MG63 (cell line): ENCODE data around the gene CNTRL. TPM values are rescaled to one million over a fixed set of nuclear protein-coding genes. Genes with fewer than 3 reads are reported as not detected.
"Not testable (repeated sequence)": the region's sequence is repeated elsewhere in the genome, so short reads cannot be mapped to it uniquely, and the experiment has no call there.

ENCODE experiments used
- DNase-seq: peaks from one replicate; pipeline ENCODE4 v3.0.0-alpha.2; 2020
- H3K27me3 ChIP-seq: fragments of 250-450 bp; sonication (Bioruptor Pico); 2 replicates; pipeline ENCODE4 v1.5.1; 2020; ENCODE audit warnings: mild to moderate bottlenecking, moderate library complexity
- H3K36me3 ChIP-seq: fragments of 250-450 bp; sonication (Bioruptor Pico); 2 replicates; pipeline ENCODE4 v1.5.1; 2020; ENCODE audit warnings: mild to moderate bottlenecking, moderate library complexity
- H3K4me3 ChIP-seq: fragments of 250-450 bp; sonication (Bioruptor Pico); 2 replicates; pipeline ENCODE4 v1.5.1; 2020; ENCODE audit warnings: mild to moderate bottlenecking, moderate library complexity
- H3K9me3 ChIP-seq: fragments of 250-450 bp; sonication (Bioruptor Pico); 2 replicates; pipeline ENCODE4 v1.5.1; 2020; ENCODE audit warnings: mild to moderate bottlenecking, moderate library complexity
- total RNA-seq: library from RNA; depleted of rRNA; stranded (reverse); fragments of >200 nt; shearing (Covaris generic); gene quantifications from 2 replicates; pipeline ENCODE4 v1.2.3, GENCODE V29; 2014; ENCODE audit warnings: low replicate concordance

CNTRL gene
- total RNA-seq, 1 experiment from 2014 or later: 2.5 TPM

DNA sequence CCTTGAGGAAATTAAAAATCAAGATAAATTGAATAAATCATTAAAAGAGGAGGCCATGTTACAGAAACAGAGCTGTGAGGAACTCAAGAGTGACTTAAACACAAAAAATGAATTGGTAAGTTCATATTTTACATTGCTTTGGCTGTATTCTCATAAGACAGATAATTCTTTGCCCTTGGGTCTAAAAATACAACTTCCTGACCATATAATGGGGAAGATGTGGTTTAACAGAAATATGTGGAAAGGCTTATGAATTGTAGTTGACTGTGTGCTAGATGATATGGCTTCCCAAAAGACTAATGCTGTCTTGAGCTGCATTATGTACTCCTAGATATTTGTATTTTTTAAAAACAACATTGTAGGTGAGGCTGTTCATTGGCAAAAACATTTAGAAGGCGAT, 33.1 kb downstream of the CNTRL start:
- Histone ChIP-seq H3K4me3 (no peak overlapping the region), H3K27me3 (no peaks in the 10 kb centered on the region), H3K9me3 (no peaks in the 10 kb centered on the region), H3K36me3 (no peaks in the 10 kb centered on the region)
- DNase-seq: no peak

DNA sequence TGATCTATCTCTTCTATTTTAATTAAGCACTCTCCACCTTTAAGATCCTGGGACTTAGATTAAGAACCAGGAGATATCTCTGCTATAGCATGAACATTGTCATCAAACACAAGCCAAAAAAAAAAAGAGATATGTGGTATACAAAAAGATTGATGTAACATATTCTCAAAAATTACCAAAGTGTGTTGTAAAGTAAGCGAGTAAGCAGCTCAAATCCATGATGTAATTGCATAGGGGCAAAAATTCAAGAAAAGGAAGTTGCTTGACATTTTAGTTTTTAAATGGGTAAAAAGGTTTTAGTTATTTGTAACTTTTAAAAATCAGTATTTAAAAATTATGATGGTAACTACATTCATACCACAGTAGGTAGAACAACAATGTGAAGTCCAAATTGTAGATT, 40.7 kb downstream of the CNTRL start:
- H3K4me3 ChIP-seq: no peak overlapping the region
- no peaks in the 10 kb centered on the region for H3K36me3 ChIP-seq
- no peak for DNase-seq
- no peaks in the 10 kb centered on the region for H3K27me3 ChIP-seq
- no peaks in the 10 kb centered on the region for H3K9me3 ChIP-seq

DNA sequence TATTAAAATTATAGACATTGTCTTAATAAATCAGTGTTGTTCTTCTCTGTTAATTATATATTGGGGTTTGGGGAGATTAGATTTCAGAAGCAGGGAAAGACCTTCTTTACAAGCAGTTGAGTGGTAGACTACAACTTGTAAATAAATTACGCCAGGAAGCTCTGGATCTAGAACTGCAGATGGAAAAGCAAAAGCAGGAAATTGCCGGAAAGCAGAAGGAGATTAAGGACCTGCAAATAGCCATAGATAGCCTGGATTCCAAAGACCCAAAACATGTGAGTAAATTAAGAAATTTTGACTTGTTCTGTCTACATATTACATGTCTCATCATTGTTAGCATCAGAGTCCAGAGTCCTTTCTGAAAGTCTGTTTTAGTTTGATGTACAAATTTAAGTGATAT, 43.5 kb downstream of the CNTRL start:
- H3K36me3 ChIP-seq: no peaks in the 10 kb centered on the region
- no peak overlapping the region for H3K4me3 ChIP-seq
- no peak for DNase-seq
- no peaks in the 10 kb centered on the region for H3K9me3 ChIP-seq
- H3K27me3 ChIP-seq: no peaks in the 10 kb centered on the region

DNA sequence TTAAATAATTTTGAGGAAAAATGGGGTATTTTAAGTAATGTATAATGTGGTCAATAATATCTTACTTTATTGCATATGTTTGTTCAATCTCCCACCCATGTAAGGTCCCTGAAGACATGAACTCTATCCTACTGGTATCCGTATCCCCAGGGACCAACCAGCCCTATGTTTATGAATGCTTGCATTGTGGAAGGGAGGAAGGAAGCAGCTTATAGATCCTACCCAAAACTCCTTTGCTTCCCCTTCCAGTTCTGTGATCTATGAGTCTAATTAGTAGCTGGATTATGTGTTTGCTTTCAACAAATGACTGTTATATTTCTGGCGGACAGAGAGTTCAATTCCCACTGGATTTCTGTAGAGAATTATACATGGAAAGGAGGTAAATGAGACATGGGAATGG, 45.6 kb downstream of the CNTRL start:
- H3K27me3 ChIP-seq: no peaks in the 10 kb centered on the region

GRCh38 chr9:121121582-121122087, 46.9 kb downstream of the CNTRL start:
- H3K36me3 ChIP-seq: no peaks in the 10 kb centered on the region
- H3K27me3 ChIP-seq: no peaks in the 10 kb centered on the region
- H3K4me3 ChIP-seq: peak overlapping the region; percentile 50
- H3K9me3 ChIP-seq: no peaks in the 10 kb centered on the region
- DNase-seq: peak; percentile 98

More for the DNA sequence above, 45.6 kb downstream of the CNTRL start:
- Histone ChIP-seq H3K36me3 (no peaks in the 10 kb centered on the region), H3K9me3 (no peaks in the 10 kb centered on the region), H3K4me3 (no peak overlapping the region)
- no peak for DNase-seq

GRCh38 chr9:121122246-121123032, 47.7 kb downstream of the CNTRL start:
- Histone ChIP-seq H3K27me3 (no peaks in the 10 kb centered on the region), H3K36me3 (no peaks in the 10 kb centered on the region), H3K9me3 (no peaks in the 10 kb centered on the region), H3K4me3 (peak overlapping the region; percentile 50)
- DNase-seq: no peak

DNA sequence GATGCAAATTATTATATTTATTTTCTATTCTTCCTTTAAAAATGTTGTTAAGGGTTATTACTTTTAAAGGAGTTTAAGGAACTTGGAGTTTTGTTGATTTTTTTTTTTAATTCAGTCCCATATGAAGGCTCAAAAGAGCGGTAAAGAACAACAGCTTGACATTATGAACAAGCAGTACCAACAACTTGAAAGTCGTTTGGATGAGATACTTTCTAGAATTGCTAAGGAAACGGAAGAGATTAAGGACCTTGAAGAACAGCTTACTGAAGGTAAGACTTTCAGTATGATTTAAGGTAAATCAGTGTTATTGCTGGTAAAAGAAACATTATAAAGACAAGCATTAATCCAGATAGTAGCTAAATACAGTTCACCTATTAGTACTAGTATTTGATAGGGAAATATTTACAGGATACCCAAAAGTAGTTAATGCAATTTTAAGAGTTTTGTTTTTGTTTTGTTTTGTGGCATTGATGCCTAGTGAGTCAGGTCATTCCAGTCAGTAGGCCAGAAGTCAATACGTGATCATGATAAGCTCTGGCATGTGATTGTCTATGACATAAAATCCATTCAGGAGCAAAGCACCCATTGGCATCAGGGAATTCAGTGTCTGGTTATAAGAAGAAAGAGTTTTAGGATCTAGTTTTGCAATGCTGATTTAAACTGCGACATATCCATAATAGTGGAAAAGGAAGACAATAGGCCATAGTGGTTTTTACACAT, 49.2 kb downstream of the CNTRL start:
- H3K4me3 ChIP-seq: no peak overlapping the region
- H3K9me3 ChIP-seq: no peaks in the 10 kb centered on the region
- H3K36me3 ChIP-seq: peaks cover 3% of the 10 kb centered on the region
- H3K27me3 ChIP-seq: no peaks in the 10 kb centered on the region
- DNase-seq: no peak

- no peak for DNase-seq
- Histone ChIP-seq H3K9me3 (no peaks in the 10 kb centered on the region), H3K4me3 (no peak overlapping the region), H3K36me3 (peaks cover 3% of the 10 kb centered on the region), H3K27me3 (no peaks in the 10 kb centered on the region)
Measured at GRCh38 chr9:121125590-121125989, 50.8 kb downstream of the CNTRL start.

- not testable (repeated sequence) for H3K27me3 ChIP-seq, H3K4me3 ChIP-seq, H3K36me3 ChIP-seq, H3K9me3 ChIP-seq, DNase-seq
Measured at GRCh38 chr9:121129384-121129783, 54.6 kb downstream of the CNTRL start.

DNA sequence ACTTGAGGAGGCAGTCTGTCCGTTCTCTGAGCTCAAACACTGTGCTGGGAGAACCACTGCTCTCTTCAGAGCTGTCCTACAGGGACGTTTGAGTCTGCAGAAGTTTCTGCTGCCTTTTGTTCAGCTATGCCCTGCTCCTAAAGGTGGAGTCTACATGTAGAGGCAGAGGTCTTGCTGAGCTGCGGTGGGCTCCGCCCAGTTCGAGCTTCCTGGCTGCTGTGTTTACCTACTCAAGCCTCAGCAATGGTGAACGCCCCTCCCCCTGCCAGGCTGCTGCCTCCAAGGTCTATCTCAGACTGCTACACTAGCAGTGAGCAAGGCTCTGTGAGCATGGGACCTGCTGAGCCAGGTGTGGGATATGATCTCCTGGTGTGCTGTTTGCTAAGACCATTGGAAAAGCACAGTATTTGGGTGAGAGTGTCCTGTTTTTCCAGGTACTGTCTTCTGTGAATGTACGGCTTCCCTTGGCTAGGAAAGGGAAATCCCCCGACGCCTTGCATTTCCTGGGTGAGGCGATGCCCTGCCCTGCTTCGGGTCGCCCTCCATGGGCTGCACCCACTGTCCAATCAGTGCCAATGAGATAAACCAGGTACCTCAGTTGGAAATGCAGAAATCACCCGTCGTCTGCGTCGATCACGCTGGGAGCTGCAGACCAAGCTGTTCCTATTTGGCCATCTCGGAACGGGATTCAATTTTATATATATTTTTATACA, 58.5 kb downstream of the CNTRL start:
- no peak for DNase-seq
- no peak overlapping the region for H3K4me3 ChIP-seq
- H3K9me3 ChIP-seq: no peaks in the 10 kb centered on the region
- H3K27me3 ChIP-seq: no peaks in the 10 kb centered on the region
- H3K36me3 ChIP-seq: peaks cover under 1% of the 10 kb centered on the region; the same call in 1 of the 2 replicates

- no peaks in the 10 kb centered on the region for H3K36me3 ChIP-seq
- DNase-seq: no peak
- no peak overlapping the region for H3K4me3 ChIP-seq
- H3K9me3 ChIP-seq: no peaks in the 10 kb centered on the region
- H3K27me3 ChIP-seq: no peaks in the 10 kb centered on the region
Measured at GRCh38 chr9:121135642-121136041, 60.9 kb downstream of the CNTRL start.

GRCh38 chr9:121138561-121138960, 63.8 kb downstream of the CNTRL start:
- peaks cover 7% of the 10 kb centered on the region for H3K36me3 ChIP-seq
- DNase-seq: no peak

GRCh38 chr9:121138973-121139372, 64.2 kb downstream of the CNTRL start:
- no peaks in the 10 kb centered on the region for H3K27me3 ChIP-seq
- H3K4me3 ChIP-seq: no peak overlapping the region
- DNase-seq: no peak
- H3K9me3 ChIP-seq: no peaks in the 10 kb centered on the region
- H3K36me3 ChIP-seq: peaks cover 11% of the 10 kb centered on the region

More at GRCh38 chr9:121138561-121138960, 63.8 kb downstream of the CNTRL start:
- Histone ChIP-seq H3K4me3 (no peak overlapping the region), H3K27me3 (no peaks in the 10 kb centered on the region), H3K9me3 (no peaks in the 10 kb centered on the region)

DNA sequence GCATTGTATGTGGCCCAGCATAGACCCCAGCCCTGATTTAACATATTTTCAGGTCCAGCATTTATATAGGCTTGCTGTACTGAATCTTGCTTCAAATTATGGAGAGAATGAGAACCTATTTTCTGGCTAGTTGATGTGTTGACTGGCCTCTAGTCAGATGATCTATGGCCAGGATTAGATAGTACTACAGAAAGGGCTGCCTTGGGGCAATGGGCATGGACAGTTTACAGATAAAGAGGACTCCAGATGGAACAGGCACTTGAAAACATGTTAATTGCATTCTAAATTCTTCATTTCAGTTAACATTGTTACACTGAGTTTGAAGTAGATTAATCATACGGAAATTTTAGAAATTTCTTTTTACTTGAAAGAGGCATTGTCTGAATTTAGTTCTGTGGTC, 65.4 kb downstream of the CNTRL start:
- H3K4me3 ChIP-seq: no peak overlapping the region
- DNase-seq: no peak
- H3K9me3 ChIP-seq: no peaks in the 10 kb centered on the region
- peaks cover 21% of the 10 kb centered on the region for H3K36me3 ChIP-seq
- no peaks in the 10 kb centered on the region for H3K27me3 ChIP-seq

DNA sequence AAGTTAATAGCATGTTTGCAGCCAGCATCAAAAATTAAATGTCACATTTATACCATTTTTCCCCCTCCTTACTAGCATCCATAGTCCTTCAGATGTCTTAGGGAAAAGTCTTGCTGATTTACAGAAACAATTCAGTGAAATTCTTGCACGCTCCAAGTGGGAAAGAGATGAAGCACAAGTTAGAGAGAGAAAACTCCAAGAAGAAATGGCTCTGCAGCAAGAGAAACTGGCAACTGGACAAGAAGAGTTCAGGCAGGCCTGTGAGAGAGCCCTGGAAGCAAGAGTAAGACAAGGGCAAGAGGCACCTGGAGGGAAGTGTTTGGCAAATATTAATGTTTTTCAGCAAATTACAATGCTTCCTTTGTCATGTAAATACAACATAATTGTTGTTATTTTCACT, 66.6 kb downstream of the CNTRL start:
- Histone ChIP-seq H3K27me3 (no peaks in the 10 kb centered on the region), H3K9me3 (no peaks in the 10 kb centered on the region), H3K36me3 (peaks cover 21% of the 10 kb centered on the region), H3K4me3 (no peak overlapping the region)
- no peak for DNase-seq

DNA sequence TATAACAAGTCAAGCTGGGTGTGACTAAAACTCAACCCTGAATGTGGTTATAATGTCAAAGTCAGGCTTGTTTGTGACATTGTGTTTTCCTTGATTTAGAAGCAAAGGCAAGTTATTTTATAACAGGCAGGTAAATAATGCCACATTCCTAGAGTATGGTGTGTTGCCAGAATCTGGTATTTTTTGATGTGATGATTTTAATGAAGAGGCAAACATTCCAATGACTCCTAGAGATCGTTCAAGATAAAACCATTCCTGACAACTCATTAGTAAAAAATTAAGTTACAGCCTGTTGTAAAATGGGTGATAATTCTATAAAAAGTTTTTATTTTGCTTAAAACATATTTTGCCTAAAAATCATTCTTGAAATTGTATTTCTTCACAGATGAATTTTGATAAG, 67.0 kb downstream of the CNTRL start:
- no peak for DNase-seq
- no peaks in the 10 kb centered on the region for H3K9me3 ChIP-seq
- no peak overlapping the region for H3K4me3 ChIP-seq
- no peaks in the 10 kb centered on the region for H3K27me3 ChIP-seq
- peaks cover 21% of the 10 kb centered on the region for H3K36me3 ChIP-seq

DNA sequence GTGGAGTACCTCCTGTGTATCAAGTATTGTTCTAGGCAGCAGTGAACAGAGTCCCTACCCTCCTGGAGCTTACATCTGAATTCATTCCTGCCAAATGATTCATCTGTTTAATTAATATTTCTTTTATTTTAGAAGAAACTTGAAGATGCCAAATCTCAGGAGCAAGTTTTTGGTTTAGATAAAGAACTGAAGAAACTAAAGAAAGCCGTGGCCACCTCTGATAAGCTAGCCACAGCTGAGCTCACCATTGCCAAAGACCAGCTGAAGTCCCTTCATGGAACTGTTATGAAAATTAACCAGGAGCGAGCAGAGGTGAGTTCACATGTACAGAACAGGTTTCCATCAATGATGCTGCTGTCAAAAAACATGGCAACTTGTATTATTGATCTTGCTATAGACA, 69.0 kb downstream of the CNTRL start:
- no peak overlapping the region for H3K4me3 ChIP-seq
- no peaks in the 10 kb centered on the region for H3K9me3 ChIP-seq
- H3K36me3 ChIP-seq: peaks cover 21% of the 10 kb centered on the region
- DNase-seq: no peak
- no peaks in the 10 kb centered on the region for H3K27me3 ChIP-seq
